ENCODE results near the gene HIF1A. TPM values are rescaled to one million over a fixed set of nuclear protein-coding genes. Genes with fewer than 3 reads are reported as not detected.
A peak's percentile ranks its signal among the peaks of the same experiment; 100 is the strongest.

HIF1A gene
- total and polyA plus RNA-seq, 2 of the 8 experiments (the other 6 are each of a cell fraction or from before 2014, with no cell fraction given), result 54.8 to 175 TPM

- Histone ChIP-seq H3K4me3 (ENCODE audit: extremely low read depth in 1 of 4, insufficient read depth in 2 of 4, low read depth in 3 of 4, low read length in 4 of 4) (no peak overlapping the region), H4K20me1 (replicated peaks in 1 of 2; ENCODE audit: control insufficient read depth in 1 of 2, insufficient read depth in 2 of 2, low read length in 2 of 2) (no peaks in the 10 kb centered on the region), H3K9ac (replicated peaks in 1 of 4; ENCODE audit: extremely low read depth in 1 of 4, low read depth in 3 of 4, low read length in 3 of 4) (no peak overlapping the region), H2AFZ (ENCODE audit: low read length) (no peak overlapping the region), H3K4me1 (replicated peaks in 1 of 4; ENCODE audit: control insufficient read depth in 3 of 4, insufficient read depth in 4 of 4, low read length in 3 of 4) (peaks cover 0 to 5% (median under 1%) of the 10 kb centered on the region in 4 experiments; a peak in 2 of 7 replicates), H3K27ac (ENCODE audit: low read depth, low read length) (no peak overlapping the region), H3K18ac (ENCODE audit: extremely low read depth, low read length) (0 out of 2 replicates have a peak overlapping the region, but pooled peaks have one; percentile 21), H3K36me3 (ENCODE audit: control insufficient read depth in 2 of 4, insufficient read depth in 4 of 4, low read length in 3 of 4) (no peaks in the 10 kb centered on the region), H3K23me2 (ENCODE audit: low read depth, low read length) (no peaks in the 10 kb centered on the region; the same call in 1 of the 2 replicates), H2BK5ac (ENCODE audit: low read depth, low read length) (peak overlapping the region; percentile 38; the same call in 1 of the 2 replicates), H2AK5ac (ENCODE audit: low read depth, low read length) (peak overlapping the region; percentile 94; the same call in 1 of the 2 replicates), H3K27me3 (replicated peaks in 1 of 4; ENCODE audit: control insufficient read depth in 3 of 4, extremely low read depth in 1 of 4, insufficient read depth in 3 of 4, low read length in 3 of 4) (no peaks in the 10 kb centered on the region), H2BK15ac (ENCODE audit: low read length) (no peak overlapping the region), H2BK20ac (ENCODE audit: low read length) (no peak overlapping the region), H4K8ac (ENCODE audit: extremely low read depth, insufficient read depth, low read length) (no peak overlapping the region), H3K79me1 (ENCODE audit: low read depth, low read length) (no peaks in the 10 kb centered on the region), H3K4ac (replicated peaks; ENCODE audit: insufficient read length, low read depth, low read length) (no peak overlapping the region), H4K5ac (ENCODE audit: insufficient read length, low read depth, low read length) (peak overlapping the region; percentile 2), H4K91ac (replicated peaks; ENCODE audit: insufficient read length, low read length) (no peak overlapping the region), H3K79me2 (ENCODE audit: control insufficient read depth in 1 of 2, insufficient read depth in 2 of 2, low read length in 2 of 2) (no peaks in the 10 kb centered on the region), H3K23ac (ENCODE audit: insufficient read length) (no peak overlapping the region), H3K56ac (replicated peaks; ENCODE audit: insufficient read length, low read depth, low read length) (no peak overlapping the region), H2BK12ac (ENCODE audit: low read depth, low read length) (peak overlapping the region; percentile 99), H3K9me3 (ENCODE audit: insufficient read depth in 2 of 2, low read depth in 1 of 2, low read length in 1 of 2) (no peaks in the 10 kb centered on the region), H2BK120ac (replicated peaks; ENCODE audit: low read depth, low read length) (no peak overlapping the region), H3K4me2 (ENCODE audit: insufficient read depth in 1 of 2, low read depth in 2 of 2, low read length in 2 of 2) (peak overlapping the region in 1 of 2 experiments; percentile 27; a peak in 2 of 4 replicates), H3K14ac (ENCODE audit: insufficient read length) (no peak overlapping the region)
- DNase-seq (ENCODE audit: low read depth in 1 of 2, low spot score in 2 of 2) (no peak), FAIRE-seq (no peak)
- ChIA-PET POLR2A (ENCODE audit: partially characterized antibody) (interaction anchor here (1.2 kb wide), 1 partner anchor 12 kb away, joined by 3 read pairs; no protein-coding TSS in a partner anchor), CTCF (ENCODE audit: partially characterized antibody) (interaction anchor here (0.5 to 1.6 kb wide), 3 partner anchors 59 to 106 kb away, joined by 3 read pairs; no protein-coding TSS in a partner anchor)
- 83% methylated on average over 5 of the region's 5 CpGs; no CpG with 5 or more reads in 1 of the 2 experiments for WGBS, 2 experiments (ENCODE audit: extremely low coverage in 1 of 2, insufficient coverage in 1 of 2, insufficient read length in 1 of 2, insufficient replicate concordance in 2 of 2, low coverage in 1 of 2, low lambda C conversion rate in 2 of 2, missing lambda C conversion rate in 1 of 2)
- TF ChIP-seq EGR1 (IDR thresholded peaks at IDR 0.05; ENCODE audit: borderline replicate concordance, low read depth, low read length), result no peak
- no peak; the same call in 1 of the 2 replicates for TF ChIP-seq CHD2 (IDR thresholded peaks at IDR 0.05; ENCODE audit: low read length)
- TF ChIP-seq KDM4A (IDR thresholded peaks at IDR 0.05; ENCODE audit: low read depth, low read length, severe bottlenecking), result no peak
- TF ChIP-seq GABPA (IDR thresholded peaks at IDR 0.05; ENCODE audit: borderline replicate concordance, insufficient read depth, low read length), result no peak
- TF ChIP-seq TAF1 (IDR thresholded peaks at IDR 0.05; ENCODE audit: low read depth, low read length), result no peak
- TF ChIP-seq KDM1A (IDR thresholded peaks at IDR 0.05; ENCODE audit: borderline replicate concordance, low read length), result no peak
- no peak for TF ChIP-seq ATF3 (IDR thresholded peaks at IDR 0.05; ENCODE audit: insufficient read depth, low read depth, low read length)
- no peak for TF ChIP-seq SUZ12 (IDR thresholded peaks at IDR 0.05; ENCODE audit: low read length)
- no peak for TF ChIP-seq TCF12 (IDR thresholded peaks at IDR 0.05; ENCODE audit: low read depth, low read length)
- no peak for TF ChIP-seq CHD1 (IDR thresholded peaks at IDR 0.05; ENCODE audit: low read depth, low read length)
- no peak for TF ChIP-seq RAD21 (IDR thresholded peaks at IDR 0.05 in 1 of 2, conservative IDR thresholded peaks at IDR 0.05 in 1 of 2; ENCODE audit: low read depth in 2 of 2, low read length in 2 of 2)
These were observed 59.5 kb downstream of the HIF1A start for GRCh38 chr14:61754627-61755381.
